ENCODE data around the gene CDKN1B.

The CDKN1B gene

GRCh38 chr12:12715459-12716150 lies 1.6 kb upstream of the CDKN1B start:
- peak overlapping the region; percentile 97 for H3K4me3 ChIP-seq (ENCODE audit: low read length)

DNA sequence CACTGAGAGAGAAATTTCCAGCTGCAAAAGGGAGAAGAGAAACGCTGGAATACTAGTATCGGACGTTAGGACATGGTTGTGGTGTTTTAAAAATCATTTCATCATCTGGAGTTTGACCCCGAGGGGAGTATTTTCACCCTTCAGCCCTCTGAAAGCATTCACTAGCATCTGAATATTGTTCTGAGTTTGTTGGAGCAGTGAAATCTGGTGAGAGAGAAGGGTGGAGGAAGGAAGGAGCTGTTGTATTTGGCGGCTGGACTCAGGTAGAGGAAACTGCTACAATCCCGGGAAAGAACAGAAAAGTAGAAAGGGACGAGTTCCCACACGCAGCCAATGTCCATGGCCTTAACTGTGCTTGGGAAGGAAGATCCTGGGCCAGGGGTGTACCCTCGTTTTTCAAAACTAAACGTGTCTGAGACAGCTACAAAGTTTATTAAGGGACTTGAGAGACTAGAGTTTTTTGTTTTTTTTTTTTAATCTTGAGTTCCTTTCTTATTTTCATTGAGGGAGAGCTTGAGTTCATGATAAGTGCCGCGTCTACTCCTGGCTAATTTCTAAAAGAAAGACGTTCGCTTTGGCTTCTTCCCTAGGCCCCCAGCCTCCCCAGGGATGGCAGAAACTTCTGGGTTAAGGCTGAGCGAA lies 896 bp upstream of the CDKN1B start:
- no peak for TF ChIP-seq ZNF274 (IDR thresholded peaks at IDR 0.05; ENCODE audit: low read depth, low read length)
- H3K4me3 ChIP-seq (ENCODE audit: low read length) = peak overlapping the region; percentile 97

More at GRCh38 chr12:12715459-12716150, 1.6 kb upstream of the CDKN1B start:
- no peak for TF ChIP-seq ZNF274 (IDR thresholded peaks at IDR 0.05; ENCODE audit: low read depth, low read length)

DNA sequence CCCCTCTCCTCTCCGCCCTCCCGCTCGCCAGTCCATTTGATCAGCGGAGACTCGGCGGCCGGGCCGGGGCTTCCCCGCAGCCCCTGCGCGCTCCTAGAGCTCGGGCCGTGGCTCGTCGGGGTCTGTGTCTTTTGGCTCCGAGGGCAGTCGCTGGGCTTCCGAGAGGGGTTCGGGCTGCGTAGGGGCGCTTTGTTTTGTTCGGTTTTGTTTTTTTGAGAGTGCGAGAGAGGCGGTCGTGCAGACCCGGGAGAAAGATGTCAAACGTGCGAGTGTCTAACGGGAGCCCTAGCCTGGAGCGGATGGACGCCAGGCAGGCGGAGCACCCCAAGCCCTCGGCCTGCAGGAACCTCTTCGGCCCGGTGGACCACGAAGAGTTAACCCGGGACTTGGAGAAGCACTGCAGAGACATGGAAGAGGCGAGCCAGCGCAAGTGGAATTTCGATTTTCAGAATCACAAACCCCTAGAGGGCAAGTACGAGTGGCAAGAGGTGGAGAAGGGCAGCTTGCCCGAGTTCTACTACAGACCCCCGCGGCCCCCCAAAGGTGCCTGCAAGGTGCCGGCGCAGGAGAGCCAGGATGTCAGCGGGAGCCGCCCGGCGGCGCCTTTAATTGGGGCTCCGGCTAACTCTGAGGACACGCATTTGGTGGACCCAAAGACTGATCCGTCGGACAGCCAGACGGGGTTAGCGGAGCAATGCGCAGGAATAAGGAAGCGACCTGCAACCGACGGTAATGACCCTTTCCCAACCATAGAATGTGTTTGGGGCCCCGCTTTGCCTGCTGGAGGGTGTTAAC lies 615 bp downstream of the CDKN1B start:
- H3K4me3 ChIP-seq (ENCODE audit: low read length) = peak overlapping the region; percentile 97
- no peak for TF ChIP-seq ZNF274 (IDR thresholded peaks at IDR 0.05; ENCODE audit: low read depth, low read length)

- peak overlapping the region; percentile 97 for H3K4me3 ChIP-seq (ENCODE audit: low read length)
- no peak for TF ChIP-seq ZNF274 (IDR thresholded peaks at IDR 0.05; ENCODE audit: low read depth, low read length)
These were observed 1.2 kb downstream of the CDKN1B start for GRCh38 chr12:12718381-12718759.

GRCh38 chr12:12718853-12719252 lies 1.7 kb downstream of the CDKN1B start:
- H3K4me3 ChIP-seq (ENCODE audit: low read length) = peak overlapping the region; percentile 97
- no peak for TF ChIP-seq ZNF274 (IDR thresholded peaks at IDR 0.05; ENCODE audit: low read depth, low read length)

DNA sequence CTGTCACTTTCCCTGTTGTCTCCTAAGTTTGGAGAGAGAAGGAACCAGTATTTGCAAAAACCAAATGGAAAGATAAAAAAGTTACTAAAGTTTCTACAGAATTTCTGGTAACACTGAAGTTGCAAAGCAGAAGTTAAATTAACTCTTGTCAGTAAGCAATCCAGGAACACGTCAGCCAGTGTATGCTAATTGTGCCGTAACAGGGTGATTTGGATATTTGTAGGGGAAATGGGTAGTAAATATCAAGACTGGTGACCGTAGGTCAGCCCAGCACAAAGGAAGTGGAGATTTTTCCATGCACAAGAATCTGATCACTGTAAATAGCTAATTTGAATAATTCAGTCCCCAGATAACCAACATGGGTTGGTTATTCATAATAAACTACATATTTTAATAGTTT lies 2.3 kb downstream of the CDKN1B start:
- no peak for TF ChIP-seq ZNF274 (IDR thresholded peaks at IDR 0.05; ENCODE audit: low read depth, low read length)
- H3K4me3 ChIP-seq (ENCODE audit: low read length) = peak overlapping the region; percentile 97

DNA sequence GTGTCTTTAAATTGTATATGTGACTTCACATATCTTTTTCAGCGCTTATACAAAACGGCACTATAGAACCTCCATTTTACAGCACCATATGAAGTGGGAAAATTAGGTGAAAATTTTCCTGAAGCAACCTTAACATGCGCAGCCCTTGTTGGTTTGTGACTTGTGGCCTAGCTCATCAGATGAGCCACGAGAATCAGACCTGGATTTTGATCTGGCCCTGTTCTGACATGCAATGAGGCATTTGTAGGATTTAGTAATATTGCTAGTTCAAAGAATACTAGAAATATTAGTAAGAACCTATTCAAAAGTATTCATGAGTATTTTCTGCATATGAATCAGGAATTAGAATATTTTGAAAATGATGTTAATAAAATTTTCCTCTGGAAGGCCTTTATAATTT lies 2.9 kb downstream of the CDKN1B start:
- H3K4me3 ChIP-seq (ENCODE audit: low read length) = peak overlapping the region; percentile 97
- TF ChIP-seq ZNF274 (IDR thresholded peaks at IDR 0.05; ENCODE audit: low read depth, low read length) = no peak

GRCh38 chr12:12720672-12721161 lies 3.5 kb downstream of the CDKN1B start:
- H3K4me3 ChIP-seq (ENCODE audit: low read length) = peak overlapping the region; percentile 97
- TF ChIP-seq ZNF274 (IDR thresholded peaks at IDR 0.05; ENCODE audit: low read depth, low read length) = no peak

DNA sequence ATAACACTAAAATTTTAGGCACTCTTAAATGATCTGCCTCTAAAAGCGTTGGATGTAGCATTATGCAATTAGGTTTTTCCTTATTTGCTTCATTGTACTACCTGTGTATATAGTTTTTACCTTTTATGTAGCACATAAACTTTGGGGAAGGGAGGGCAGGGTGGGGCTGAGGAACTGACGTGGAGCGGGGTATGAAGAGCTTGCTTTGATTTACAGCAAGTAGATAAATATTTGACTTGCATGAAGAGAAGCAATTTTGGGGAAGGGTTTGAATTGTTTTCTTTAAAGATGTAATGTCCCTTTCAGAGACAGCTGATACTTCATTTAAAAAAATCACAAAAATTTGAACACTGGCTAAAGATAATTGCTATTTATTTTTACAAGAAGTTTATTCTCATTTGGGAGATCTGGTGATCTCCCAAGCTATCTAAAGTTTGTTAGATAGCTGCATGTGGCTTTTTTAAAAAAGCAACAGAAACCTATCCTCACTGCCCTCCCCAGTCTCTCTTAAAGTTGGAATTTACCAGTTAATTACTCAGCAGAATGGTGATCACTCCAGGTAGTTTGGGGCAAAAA lies 4.1 kb downstream of the CDKN1B start:
- H3K4me3 ChIP-seq (ENCODE audit: low read length) = peak overlapping the region; percentile 7; the same call in 1 of the 2 replicates
- TF ChIP-seq ZNF274 (IDR thresholded peaks at IDR 0.05; ENCODE audit: low read depth, low read length) = no peak

GRCh38 chr12:12721814-12722434 lies 4.8 kb downstream of the CDKN1B start:
- peak overlapping the region; percentile 7; the same call in 1 of the 2 replicates for H3K4me3 ChIP-seq (ENCODE audit: low read length)
- no peak for TF ChIP-seq ZNF274 (IDR thresholded peaks at IDR 0.05; ENCODE audit: low read depth, low read length)

GRCh38 chr12:12722435-12723148 lies 5.4 kb downstream of the CDKN1B start:
- H3K4me3 ChIP-seq (ENCODE audit: low read length) = peak overlapping the region; percentile 88; the same call in 1 of the 2 replicates
- TF ChIP-seq ZNF274 (IDR thresholded peaks at IDR 0.05; ENCODE audit: low read depth, low read length) = no peak

DNA sequence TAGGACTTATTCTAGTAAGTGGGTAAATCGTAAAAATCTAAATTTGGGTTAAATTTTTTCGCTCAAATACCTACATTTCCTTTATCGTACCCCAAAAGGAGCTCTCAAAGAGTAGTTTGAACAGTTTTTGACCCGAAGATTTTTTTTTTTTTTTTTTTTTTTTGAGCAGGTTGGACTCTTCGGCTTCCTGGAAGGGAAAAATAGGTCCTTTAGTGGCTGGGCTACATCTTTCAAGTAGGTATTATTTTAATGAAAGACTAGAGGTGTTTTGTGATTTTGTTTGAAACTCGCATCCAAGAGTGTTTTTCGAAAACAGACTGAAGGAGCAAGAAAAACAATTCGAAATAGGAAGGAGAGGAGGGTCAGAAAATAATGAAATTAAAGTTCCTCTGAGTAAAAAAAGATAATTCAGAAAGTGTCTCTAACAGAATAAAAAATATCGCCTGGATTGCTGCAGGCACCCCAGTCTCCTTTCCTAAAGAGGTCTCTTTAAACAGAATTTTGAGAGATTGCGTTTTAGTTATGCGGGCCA lies 6.0 kb downstream of the CDKN1B start:
- H3K4me3 ChIP-seq (ENCODE audit: low read length) = peak overlapping the region; percentile 88
- TF ChIP-seq ZNF274 (IDR thresholded peaks at IDR 0.05; ENCODE audit: low read depth, low read length) = no peak
